ENCODE results near the gene RNF217.

Gene RNF217

DNA sequence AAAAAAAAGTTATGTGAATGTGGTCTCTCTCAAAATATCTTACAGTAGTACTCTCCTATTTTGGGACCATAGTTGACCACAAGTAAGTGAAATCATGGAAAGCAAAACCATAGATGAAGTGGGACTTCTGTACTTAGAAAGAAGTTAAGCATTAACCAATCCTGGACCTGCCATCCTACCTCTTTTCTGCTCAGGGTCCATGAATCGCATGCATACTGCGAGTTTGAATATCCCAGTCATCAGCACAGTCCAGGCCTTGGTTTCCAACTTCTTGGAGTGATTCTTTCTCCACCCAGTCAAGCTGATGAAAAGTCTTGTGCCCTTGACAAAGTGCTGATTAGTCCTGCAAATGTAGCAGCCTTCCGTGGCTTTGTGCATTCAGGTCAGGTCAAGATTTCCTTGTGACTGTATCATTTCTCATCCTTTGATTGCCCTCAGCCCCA, 46.0 kb downstream of the RNF217 start:
- Histone ChIP-seq H3K4ac (ENCODE audit: low read length) (no peak overlapping the region), H3K79me1 (ENCODE audit: low read depth, low read length) (no peaks in the 10 kb centered on the region), H3K4me3 (ENCODE audit: low read length in 2 of 2) (no peak overlapping the region), H2AK5ac (ENCODE audit: low read depth, low read length) (no peak overlapping the region), H3K27ac (replicated peaks; ENCODE audit: low read length) (no peak overlapping the region), H3K9ac (ENCODE audit: low read depth, low read length, poor library complexity) (no peak overlapping the region), H3K4me2 (ENCODE audit: insufficient read depth, low read length, poor library complexity, severe bottlenecking) (no peak overlapping the region), H3K18ac (ENCODE audit: low read length) (no peak overlapping the region), H3K36me3 (replicated peaks in 1 of 2; ENCODE audit: control insufficient read depth in 2 of 2, insufficient read depth in 2 of 2, low read length in 2 of 2) (no peaks in the 10 kb centered on the region), H2AFZ (ENCODE audit: low read length) (no peak overlapping the region), H3K27me3 (ENCODE audit: control insufficient read depth in 3 of 3, insufficient read depth in 3 of 3, low read depth in 1 of 3, low read length in 3 of 3) (no peaks in the 10 kb centered on the region), H4K8ac (ENCODE audit: low read depth, low read length) (no peak overlapping the region), H3K4me1 (ENCODE audit: control insufficient read depth in 2 of 2, insufficient read depth in 1 of 2, low read depth in 1 of 2, low read length in 2 of 2) (no peaks in the 10 kb centered on the region), H2BK12ac (ENCODE audit: low read length) (no peak overlapping the region), H2BK120ac (ENCODE audit: low read depth, low read length) (no peak overlapping the region), H2BK15ac (ENCODE audit: low read length) (no peak overlapping the region), H3K14ac (ENCODE audit: low read length) (no peak overlapping the region), H3K9me3 (replicated peaks in 1 of 2; ENCODE audit: control insufficient read depth in 2 of 2, insufficient read depth in 1 of 2, low read depth in 1 of 2, low read length in 2 of 2) (peaks cover 0 to 7% of the 10 kb centered on the region in 2 donors), H4K91ac (ENCODE audit: low read depth, low read length, poor library complexity) (no peak overlapping the region), H2BK5ac (ENCODE audit: low read length) (no peak overlapping the region), H3K23ac (ENCODE audit: low read depth, low read length, poor library complexity) (no peak overlapping the region)
- DNase-seq (ENCODE audit: low spot score) = no peak
- WGBS, 2 donors (ENCODE audit: extremely low coverage in 2 of 2, insufficient read length in 2 of 2, insufficient replicate concordance in 1 of 2) = no CpG with 5 or more reads among the region's 3 CpGs

DNA sequence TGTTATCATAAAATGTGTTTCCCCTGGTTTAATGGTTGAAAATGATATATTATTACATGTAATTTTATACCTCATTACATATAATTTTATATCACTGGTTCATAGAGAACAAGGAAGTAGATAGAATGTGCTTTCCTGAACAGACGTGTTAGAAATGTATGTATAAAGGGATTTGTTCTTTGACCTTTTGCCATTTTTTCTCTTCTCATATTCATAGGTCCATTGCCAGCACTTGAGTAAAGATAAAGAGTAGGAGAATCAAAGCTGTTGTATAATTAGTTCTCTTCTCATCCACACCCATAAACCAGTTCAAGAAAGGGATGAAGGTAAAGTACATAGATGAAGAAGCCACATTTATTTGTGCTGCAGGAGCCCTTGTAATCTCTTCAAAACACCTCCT, 46.7 kb downstream of the RNF217 start:
- no peak overlapping the region for H2BK5ac ChIP-seq (ENCODE audit: low read length)
- no peaks in the 10 kb centered on the region for H3K4me1 ChIP-seq (ENCODE audit: control insufficient read depth in 2 of 2, insufficient read depth in 1 of 2, low read depth in 1 of 2, low read length in 2 of 2)
- no peak for DNase-seq (ENCODE audit: low spot score)
- H4K91ac ChIP-seq (ENCODE audit: low read depth, low read length, poor library complexity) = no peak overlapping the region
- no peak overlapping the region for H3K18ac ChIP-seq (ENCODE audit: low read length)
- peaks cover 0 to 7% of the 10 kb centered on the region in 2 donors for H3K9me3 ChIP-seq (replicated peaks in 1 of 2; ENCODE audit: control insufficient read depth in 2 of 2, insufficient read depth in 1 of 2, low read depth in 1 of 2, low read length in 2 of 2)
- H2BK120ac ChIP-seq (ENCODE audit: low read depth, low read length) = no peak overlapping the region
- no peak overlapping the region for H3K23ac ChIP-seq (ENCODE audit: low read depth, low read length, poor library complexity)
- no peak overlapping the region for H3K14ac ChIP-seq (ENCODE audit: low read length)
- H3K27ac ChIP-seq (replicated peaks; ENCODE audit: low read length) = no peak overlapping the region
- H3K4me2 ChIP-seq (ENCODE audit: insufficient read depth, low read length, poor library complexity, severe bottlenecking) = no peak overlapping the region
- no peaks in the 10 kb centered on the region for H3K27me3 ChIP-seq (ENCODE audit: control insufficient read depth in 3 of 3, insufficient read depth in 3 of 3, low read depth in 1 of 3, low read length in 3 of 3)
- H4K8ac ChIP-seq (ENCODE audit: low read depth, low read length) = no peak overlapping the region
- H3K36me3 ChIP-seq (replicated peaks in 1 of 2; ENCODE audit: control insufficient read depth in 2 of 2, insufficient read depth in 2 of 2, low read length in 2 of 2) = no peaks in the 10 kb centered on the region
- H2AK5ac ChIP-seq (ENCODE audit: low read depth, low read length) = no peak overlapping the region
- no peaks in the 10 kb centered on the region for H3K79me1 ChIP-seq (ENCODE audit: low read depth, low read length)
- no peak overlapping the region for H3K4ac ChIP-seq (ENCODE audit: low read length)
- H2BK15ac ChIP-seq (ENCODE audit: low read length) = no peak overlapping the region
- no peak overlapping the region for H2AFZ ChIP-seq (ENCODE audit: low read length)
- no CpG with 5 or more reads among the region's 1 CpG for WGBS, 2 donors (ENCODE audit: extremely low coverage in 2 of 2, insufficient read length in 2 of 2, insufficient replicate concordance in 1 of 2)
- no peak overlapping the region for H3K9ac ChIP-seq (ENCODE audit: low read depth, low read length, poor library complexity)
- no peak overlapping the region for H3K4me3 ChIP-seq (ENCODE audit: low read length in 2 of 2)
- H2BK12ac ChIP-seq (ENCODE audit: low read length) = no peak overlapping the region

DNA sequence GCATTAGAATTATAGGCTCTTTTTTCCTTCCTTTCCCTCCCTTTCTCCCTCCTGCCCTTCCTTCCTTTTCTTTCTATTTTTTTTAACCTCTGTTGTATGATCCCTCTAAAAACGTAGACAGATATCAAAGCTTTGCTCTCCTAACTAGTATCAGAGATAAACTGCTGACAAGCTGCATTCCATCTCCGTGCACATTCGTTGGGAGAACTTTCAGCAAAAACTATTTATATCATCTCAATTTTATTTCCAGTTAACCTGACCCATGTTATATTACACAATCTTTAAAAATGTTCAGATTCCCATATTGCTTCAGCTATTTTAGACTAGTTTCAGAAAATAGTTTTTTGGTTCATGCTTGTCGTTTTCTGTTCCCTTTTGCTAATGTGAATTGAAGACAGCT, 47.3 kb downstream of the RNF217 start:
- no CpG with 5 or more reads among the region's 4 CpGs for WGBS, 2 donors (ENCODE audit: extremely low coverage in 2 of 2, insufficient read length in 2 of 2, insufficient replicate concordance in 1 of 2)

DNA sequence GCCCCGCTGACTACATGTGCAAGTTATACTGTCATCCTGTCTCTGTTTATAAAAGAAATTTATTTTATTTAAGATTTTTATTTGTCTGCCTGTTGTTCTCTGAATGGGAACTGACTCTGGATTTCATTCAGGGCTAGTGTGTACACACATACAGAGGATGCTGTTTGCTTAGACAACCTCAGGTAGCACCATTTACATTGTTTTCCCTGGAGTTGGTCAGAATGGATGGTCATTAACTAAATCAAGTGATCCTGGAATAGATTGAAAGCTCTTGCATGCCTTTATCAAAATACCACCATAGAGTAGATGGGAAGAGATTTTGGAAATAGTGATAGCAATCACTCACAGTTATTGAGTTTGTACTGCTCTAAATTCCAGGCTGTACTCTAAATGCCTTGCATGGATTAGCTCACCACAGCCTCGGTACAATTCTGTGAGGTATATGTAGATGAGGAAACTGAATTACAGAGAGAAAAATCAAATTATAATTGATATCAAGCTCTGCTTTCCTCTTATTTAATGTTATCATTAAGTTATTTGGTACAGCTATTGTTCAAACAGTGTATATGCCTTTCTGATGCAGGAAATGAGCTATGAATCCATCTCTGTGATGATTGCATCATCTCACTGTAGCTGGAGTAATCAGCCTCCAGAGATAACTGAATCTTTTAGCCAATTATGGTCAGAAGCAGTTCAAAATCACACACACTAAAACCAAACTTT, 51.9 kb downstream of the RNF217 start:
- H2BK15ac ChIP-seq (ENCODE audit: low read length) = no peak overlapping the region
- H3K79me1 ChIP-seq (ENCODE audit: low read depth, low read length) = no peaks in the 10 kb centered on the region
- H3K9me3 ChIP-seq (replicated peaks in 1 of 2; ENCODE audit: control insufficient read depth in 2 of 2, insufficient read depth in 1 of 2, low read depth in 1 of 2, low read length in 2 of 2) = no peaks in the 10 kb centered on the region
- no peak overlapping the region for H3K27ac ChIP-seq (replicated peaks; ENCODE audit: low read length)
- H3K4me3 ChIP-seq (ENCODE audit: low read length in 2 of 2) = no peak overlapping the region
- no peak overlapping the region for H3K23ac ChIP-seq (ENCODE audit: low read depth, low read length, poor library complexity)
- H3K4me2 ChIP-seq (ENCODE audit: insufficient read depth, low read length, poor library complexity, severe bottlenecking) = no peak overlapping the region
- no peak overlapping the region for H4K8ac ChIP-seq (ENCODE audit: low read depth, low read length)
- no peak overlapping the region for H2BK120ac ChIP-seq (ENCODE audit: low read depth, low read length)
- no peak overlapping the region for H4K91ac ChIP-seq (ENCODE audit: low read depth, low read length, poor library complexity)
- H3K4me1 ChIP-seq (ENCODE audit: control insufficient read depth in 2 of 2, insufficient read depth in 1 of 2, low read depth in 1 of 2, low read length in 2 of 2) = no peaks in the 10 kb centered on the region
- H2BK12ac ChIP-seq (ENCODE audit: low read length) = no peak overlapping the region
- H2BK5ac ChIP-seq (ENCODE audit: low read length) = no peak overlapping the region
- H3K18ac ChIP-seq (ENCODE audit: low read length) = no peak overlapping the region
- DNase-seq (ENCODE audit: low spot score) = no peak
- H2AK5ac ChIP-seq (ENCODE audit: low read depth, low read length) = no peak overlapping the region
- no CpG with 5 or more reads among the region's 2 CpGs for WGBS, 2 donors (ENCODE audit: extremely low coverage in 2 of 2, insufficient read length in 2 of 2, insufficient replicate concordance in 1 of 2)
- no peak overlapping the region for H3K4ac ChIP-seq (ENCODE audit: low read length)
- no peak overlapping the region for H3K9ac ChIP-seq (ENCODE audit: low read depth, low read length, poor library complexity)
- no peak overlapping the region for H3K14ac ChIP-seq (ENCODE audit: low read length)
- H3K36me3 ChIP-seq (replicated peaks in 1 of 2; ENCODE audit: control insufficient read depth in 2 of 2, insufficient read depth in 2 of 2, low read length in 2 of 2) = no peaks in the 10 kb centered on the region
- H2AFZ ChIP-seq (ENCODE audit: low read length) = no peak overlapping the region
- no peaks in the 10 kb centered on the region for H3K27me3 ChIP-seq (ENCODE audit: control insufficient read depth in 3 of 3, insufficient read depth in 3 of 3, low read depth in 1 of 3, low read length in 3 of 3)

More for the DNA sequence above, 47.3 kb downstream of the RNF217 start:
- no peak overlapping the region for H3K27ac ChIP-seq (replicated peaks; ENCODE audit: low read length)
- no peak overlapping the region for H4K91ac ChIP-seq (ENCODE audit: low read depth, low read length, poor library complexity)
- H2AK5ac ChIP-seq (ENCODE audit: low read depth, low read length) = no peak overlapping the region
- H2AFZ ChIP-seq (ENCODE audit: low read length) = no peak overlapping the region
- no peak overlapping the region for H3K14ac ChIP-seq (ENCODE audit: low read length)
- H2BK120ac ChIP-seq (ENCODE audit: low read depth, low read length) = no peak overlapping the region
- no peak overlapping the region for H2BK12ac ChIP-seq (ENCODE audit: low read length)
- peaks cover 0 to 5% of the 10 kb centered on the region in 2 donors for H3K9me3 ChIP-seq (replicated peaks in 1 of 2; ENCODE audit: control insufficient read depth in 2 of 2, insufficient read depth in 1 of 2, low read depth in 1 of 2, low read length in 2 of 2)
- H2BK15ac ChIP-seq (ENCODE audit: low read length) = no peak overlapping the region
- no peaks in the 10 kb centered on the region for H3K27me3 ChIP-seq (ENCODE audit: control insufficient read depth in 3 of 3, insufficient read depth in 3 of 3, low read depth in 1 of 3, low read length in 3 of 3)
- H3K4ac ChIP-seq (ENCODE audit: low read length) = no peak overlapping the region
- H3K36me3 ChIP-seq (replicated peaks in 1 of 2; ENCODE audit: control insufficient read depth in 2 of 2, insufficient read depth in 2 of 2, low read length in 2 of 2) = no peaks in the 10 kb centered on the region
- no peak for DNase-seq (ENCODE audit: low spot score)
- H4K8ac ChIP-seq (ENCODE audit: low read depth, low read length) = no peak overlapping the region
- no peaks in the 10 kb centered on the region for H3K4me1 ChIP-seq (ENCODE audit: control insufficient read depth in 2 of 2, insufficient read depth in 1 of 2, low read depth in 1 of 2, low read length in 2 of 2)
- H3K23ac ChIP-seq (ENCODE audit: low read depth, low read length, poor library complexity) = no peak overlapping the region
- no peak overlapping the region for H3K18ac ChIP-seq (ENCODE audit: low read length)
- no peak overlapping the region for H3K4me2 ChIP-seq (ENCODE audit: insufficient read depth, low read length, poor library complexity, severe bottlenecking)
- no peak overlapping the region for H3K9ac ChIP-seq (ENCODE audit: low read depth, low read length, poor library complexity)
- no peak overlapping the region for H3K4me3 ChIP-seq (ENCODE audit: low read length in 2 of 2)
- H2BK5ac ChIP-seq (ENCODE audit: low read length) = no peak overlapping the region
- H3K79me1 ChIP-seq (ENCODE audit: low read depth, low read length) = no peaks in the 10 kb centered on the region

Data from neuronal stem cell (in vitro differentiated cells).